ENCODE measurements around the gene RTTN. TPM values are rescaled to one million over a fixed set of nuclear protein-coding genes. Genes with fewer than 3 reads are reported as not detected.

The RTTN gene
- total and polyA plus RNA-seq, 9 of the 15 experiments (the other 6 are each of a cell fraction or from before 2014, with no cell fraction given), result 3.1 to 18.3 (median 10.6) TPM

DNA sequence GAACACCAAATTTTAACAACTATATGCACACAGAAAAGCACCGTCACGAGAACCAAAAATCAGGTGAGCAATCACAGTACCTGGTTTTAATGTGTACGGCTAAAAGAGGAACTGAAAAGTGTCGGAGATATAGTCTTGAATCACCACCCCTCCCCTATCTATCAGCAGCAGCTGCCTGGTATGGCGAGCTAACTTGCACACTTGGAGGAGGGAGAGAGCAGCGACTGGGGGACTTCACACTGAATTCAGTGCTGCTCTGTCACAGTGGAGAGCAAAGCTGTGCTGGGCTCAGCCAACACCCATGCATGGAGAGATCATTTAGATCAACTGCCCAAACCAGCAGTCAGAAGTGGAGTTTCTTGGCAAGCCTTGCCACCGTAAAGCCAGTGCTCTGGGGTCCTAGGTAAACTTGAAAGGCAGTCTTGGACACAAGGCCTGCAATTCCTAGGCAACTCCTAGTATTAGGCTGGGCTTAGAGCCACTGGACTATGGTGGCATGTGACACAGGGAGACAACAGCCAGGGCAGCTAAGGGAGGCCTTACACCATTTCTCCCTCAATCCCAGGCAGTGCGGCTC lies 168.6 kb downstream of the RTTN start:
- ChIA-PET POLR2A (interaction anchor here (0.9 to 1.0 kb wide), 2 partner anchors 9 to 30 kb away, joined by 3 read pairs; no protein-coding TSS in a partner anchor), CTCF (ENCODE audit: low intra/inter-chr PET ratio) (no interaction called here)
- WGBS (ENCODE audit: insufficient coverage, low coverage, missing lambda C conversion rate), result 16% methylated on average over 7 of the region's 8 CpGs
- Histone ChIP-seq H3K27me3 (ENCODE audit: control insufficient read depth in 2 of 2, insufficient read depth in 2 of 2, low read length in 2 of 2) (no peaks in the 10 kb centered on the region), H3K4me2 (ENCODE audit: insufficient read depth, low read length) (peak overlapping the region; percentile 53; the same call in 1 of the 2 replicates), H3K4me1 (replicated peaks in 1 of 2; ENCODE audit: control insufficient read depth in 2 of 2, insufficient read depth in 2 of 2, low read length in 2 of 2) (peaks cover 6 to 9% of the 10 kb centered on the region in 2 experiments; a peak in 4 of 5 replicates), H3K4me3 (no peak overlapping the region), H3K9ac (ENCODE audit: insufficient read depth in 1 of 2, low read depth in 2 of 2, low read length in 2 of 2) (peak overlapping the region; percentile 48 to 56; a peak in 2 of 4 replicates), H3K9me3 (replicated peaks; ENCODE audit: control insufficient read depth, insufficient read depth, low read depth, low read length) (no peaks in the 10 kb centered on the region), H3K9me1 (ENCODE audit: control insufficient read depth, insufficient read depth, low read length) (no peaks in the 10 kb centered on the region), H3K36me3 (ENCODE audit: control insufficient read depth, insufficient read depth, low read length) (peaks cover 4% of the 10 kb centered on the region; the same call in 1 of the 3 replicates), H4K20me1 (replicated peaks; ENCODE audit: control insufficient read depth, insufficient read depth, low read length) (no peaks in the 10 kb centered on the region), H3K79me2 (ENCODE audit: control insufficient read depth, insufficient read depth, low read length) (no peaks in the 10 kb centered on the region), H2AFZ (ENCODE audit: low read depth, low read length) (peak overlapping the region; percentile 44; the same call in 1 of the 2 replicates), H3K27ac (ENCODE audit: extremely low read depth, low read depth, low read length) (peak overlapping the region; percentile 81)
- in situ Hi-C loops (cut with MboI), result no loop called here
- no TSS peak for BruUV-seq (replicated peaks)
- DNase-seq (ENCODE audit: extremely low read depth in 1 of 4, low spot score in 3 of 4) (peak in 3 of 4 experiments; percentile 10 to 65 (median 42)), FAIRE-seq (peak; percentile 82), ATAC-seq (peak; percentile 93)
- intact Hi-C loops (cut with micrococcal nuclease), result no loop called here
- TF ChIP-seq CEBPG (CRISPR knock-in tag; IDR thresholded peaks at IDR 0.05) (no peak), CEBPG (tag; conservative IDR thresholded peaks at IDR 0.05 in 1 of 2, IDR thresholded peaks at IDR 0.05 in 1 of 2) (no peak), HMG20A (CRISPR knock-in tag; conservative IDR thresholded peaks at IDR 0.05) (no peak), ZBTB12 (CRISPR knock-in tag; IDR thresholded peaks at IDR 0.05) (no peak), CCAR2 (IDR thresholded peaks at IDR 0.05; ENCODE audit: low read depth, low read length) (no peak), TAL1 (IDR thresholded peaks at IDR 0.05) (peak; percentile 80), ASH1L (IDR thresholded peaks at IDR 0.05; ENCODE audit: borderline replicate concordance, low read depth, partially characterized antibody) (no peak), ZEB2 (IDR thresholded peaks at IDR 0.05) (peak; percentile 78), HDAC8 (tag; IDR thresholded peaks at IDR 0.05) (no peak), MTA2 (IDR thresholded peaks at IDR 0.05; ENCODE audit: low read depth) (peak; percentile 63), ELK3 (CRISPR knock-in tag; IDR thresholded peaks at IDR 0.05) (no peak), SRSF9 (IDR thresholded peaks at IDR 0.05; ENCODE audit: borderline replicate concordance, low read depth, low read length) (no peak), E2F5 (CRISPR knock-in tag; IDR thresholded peaks at IDR 0.05) (no peak), TAF7 (tag; IDR thresholded peaks at IDR 0.05) (no peak), RFX1 (IDR thresholded peaks at IDR 0.05) (no peak), NFXL1 (CRISPR knock-in tag; IDR thresholded peaks at IDR 0.05) (no peak), MBD1 (CRISPR knock-in tag; IDR thresholded peaks at IDR 0.05) (no peak), SMARCA4 (IDR thresholded peaks at IDR 0.05) (peak; percentile 67)
- TF ChIP-seq, protein P1, sequence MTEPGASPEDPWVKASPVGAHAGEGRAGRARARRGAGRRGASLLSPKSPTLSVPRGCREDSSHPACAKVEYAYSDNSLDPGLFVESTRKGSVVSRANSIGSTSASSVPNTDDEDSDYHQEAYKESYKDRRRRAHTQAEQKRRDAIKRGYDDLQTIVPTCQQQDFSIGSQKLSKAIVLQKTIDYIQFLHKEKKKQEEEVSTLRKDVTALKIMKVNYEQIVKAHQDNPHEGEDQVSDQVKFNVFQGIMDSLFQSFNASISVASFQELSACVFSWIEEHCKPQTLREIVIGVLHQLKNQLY (CRISPR knock-in tag; conservative IDR thresholded peaks at IDR 0.05), result no peak
